ENCODE data around the gene NME9. TPM values are rescaled to one million over a fixed set of nuclear protein-coding genes. Genes with fewer than 3 reads are reported as not detected.

Gene NME9
- total and polyA plus RNA-seq, 2 donors (not counting 3 experiments of a cell fraction or from before 2014, with no cell fraction given), result 0.08 TPM; not detected in 1

DNA sequence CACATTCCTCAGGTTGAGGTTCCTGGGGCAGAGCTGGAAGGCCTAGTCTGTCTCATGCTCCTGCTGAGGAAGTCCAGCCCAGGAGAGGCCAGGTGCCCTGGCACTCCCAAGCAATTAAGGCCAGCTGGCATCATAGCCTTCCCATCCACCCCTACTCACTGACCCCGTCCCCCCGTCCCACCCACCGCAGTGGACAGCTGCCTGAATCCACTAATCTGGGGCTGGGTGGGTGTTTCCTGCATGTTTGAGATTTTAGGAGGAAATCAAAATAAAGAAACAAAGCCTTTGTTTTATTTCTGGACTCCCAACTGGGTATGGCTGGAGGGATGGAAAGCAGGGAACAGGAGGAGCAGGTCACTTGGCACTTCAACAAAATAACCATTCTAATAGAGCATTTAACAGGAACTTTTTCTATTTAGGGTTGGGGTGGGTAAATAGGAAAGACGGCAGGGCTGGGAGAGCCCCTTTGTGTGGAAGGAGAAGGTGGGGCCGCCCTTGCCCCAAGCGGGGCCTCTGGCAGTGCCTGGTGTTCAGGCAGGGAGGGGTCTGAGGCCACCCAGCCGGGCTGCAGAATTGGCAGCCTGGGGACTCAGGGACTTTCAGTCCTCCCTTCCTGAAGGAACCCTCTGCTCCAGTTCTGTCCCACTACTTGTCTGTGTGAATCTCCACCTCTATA is 27.2 kb upstream of the NME9 start:
- Histone ChIP-seq H3K27me3 (ENCODE audit: control insufficient read depth in 2 of 2, insufficient read depth in 2 of 2, low read length in 2 of 2) (no peaks in the 10 kb centered on the region), H3K4me1 (ENCODE audit: control insufficient read depth, extremely low read depth, insufficient read depth, low read length) (no peaks in the 10 kb centered on the region), H3K36me3 (ENCODE audit: control insufficient read depth in 2 of 2, extremely low read depth in 1 of 2, insufficient read depth in 2 of 2, low read length in 2 of 2) (no peaks in the 10 kb centered on the region), H3K9ac (replicated peaks; ENCODE audit: extremely low read depth, insufficient read depth, low read length) (no peak overlapping the region), H2AFZ (ENCODE audit: low read depth, low read length) (no peak overlapping the region), H4K20me1 (replicated peaks; ENCODE audit: control insufficient read depth, extremely low read depth, insufficient read depth, low read length) (no peaks in the 10 kb centered on the region), H3K9me1 (replicated peaks; ENCODE audit: control insufficient read depth, extremely low read depth, insufficient read depth, low read length) (no peaks in the 10 kb centered on the region), H3K27ac (ENCODE audit: insufficient read depth, low read depth, low read length) (no peak overlapping the region), H3K79me2 (ENCODE audit: control insufficient read depth, insufficient read depth, low read length) (no peaks in the 10 kb centered on the region), H3K4me2 (ENCODE audit: insufficient read depth, low read length) (no peak overlapping the region), H3K4me3 (replicated peaks in 1 of 3; ENCODE audit: insufficient read depth in 1 of 3, low read depth in 1 of 3, low read length in 3 of 3) (no peak overlapping the region), H3K9me3 (replicated peaks; ENCODE audit: control insufficient read depth, insufficient read depth, low read length) (no peaks in the 10 kb centered on the region)
- TF ChIP-seq EZH2 (IDR thresholded peaks at IDR 0.05; ENCODE audit: borderline replicate concordance, low read depth, low read length, severe bottlenecking), result no peak
- TF ChIP-seq FOS (IDR thresholded peaks at IDR 0.05; ENCODE audit: borderline replicate concordance, insufficient read depth, low read length), result no peak
- dilution Hi-C loops (cut with MboI; ENCODE audit: extremely low pct_ligation_motif_present, low sequenced_read_pairs) (no loop called here), intact Hi-C loops (cut with micrococcal nuclease) (no loop called here)
- DNase-seq (ENCODE audit: low read depth, low spot score) (no peak), FAIRE-seq (no peak)
- no TSS peak for BruUV-seq (replicated peaks)
- ChIA-PET CTCF (interaction anchor here (0.9 kb wide), 1 partner anchor 52 kb away, joined by 4 read pairs; no protein-coding TSS in a partner anchor), POLR2A (no interaction called here)

DNA sequence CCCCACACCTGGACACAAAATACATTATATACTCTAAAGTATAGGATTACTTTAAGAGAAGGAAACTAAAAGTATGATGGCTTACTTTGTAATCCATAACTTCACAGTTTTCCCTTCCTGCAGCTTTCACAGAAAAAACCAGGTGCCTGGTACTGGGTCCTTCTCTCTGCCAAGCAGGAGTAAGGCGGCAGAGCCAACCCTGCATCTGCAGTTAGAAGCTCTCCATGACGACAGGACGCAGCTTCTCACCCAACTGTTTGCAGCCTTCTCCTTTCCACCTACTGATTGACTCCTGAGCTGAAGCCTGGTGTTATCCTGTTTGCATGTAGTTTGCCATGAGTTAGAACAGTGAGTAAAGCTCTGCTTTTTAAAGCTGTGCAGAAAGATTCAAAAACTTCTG is 25.4 kb upstream of the NME9 start:
- no peaks in the 10 kb centered on the region for H3K36me3 ChIP-seq (ENCODE audit: control insufficient read depth in 2 of 2, extremely low read depth in 1 of 2, insufficient read depth in 2 of 2, low read length in 2 of 2)
- H3K9me3 ChIP-seq (replicated peaks; ENCODE audit: control insufficient read depth, insufficient read depth, low read length), result no peaks in the 10 kb centered on the region
- CTCF ChIA-PET, result interaction anchor here (1.0 kb wide), 1 partner anchor 24 kb away, joined by 3 read pairs; no protein-coding TSS in a partner anchor
- H3K9ac ChIP-seq (replicated peaks; ENCODE audit: extremely low read depth, insufficient read depth, low read length), result no peak overlapping the region
- FAIRE-seq (no peak), DNase-seq (ENCODE audit: low read depth, low spot score) (no peak)
- no peaks in the 10 kb centered on the region for H3K4me1 ChIP-seq (ENCODE audit: control insufficient read depth, extremely low read depth, insufficient read depth, low read length)
- no peak overlapping the region for H3K27ac ChIP-seq (ENCODE audit: insufficient read depth, low read depth, low read length)
- POLR2A ChIA-PET, result no interaction called here
- no peaks in the 10 kb centered on the region for H4K20me1 ChIP-seq (replicated peaks; ENCODE audit: control insufficient read depth, extremely low read depth, insufficient read depth, low read length)
- intact Hi-C loops (cut with micrococcal nuclease), result no loop called here
- H3K27me3 ChIP-seq (ENCODE audit: control insufficient read depth in 2 of 2, insufficient read depth in 2 of 2, low read length in 2 of 2), result no peaks in the 10 kb centered on the region
- H3K4me3 ChIP-seq (replicated peaks in 1 of 3; ENCODE audit: insufficient read depth in 1 of 3, low read depth in 1 of 3, low read length in 3 of 3), result no peak overlapping the region
- no peaks in the 10 kb centered on the region for H3K79me2 ChIP-seq (ENCODE audit: control insufficient read depth, insufficient read depth, low read length)
- H2AFZ ChIP-seq (ENCODE audit: low read depth, low read length), result no peak overlapping the region
- TF ChIP-seq POLR2A (IDR thresholded peaks at IDR 0.05; ENCODE audit: low read depth, low read length), result no peak
- TF ChIP-seq, protein P1, sequence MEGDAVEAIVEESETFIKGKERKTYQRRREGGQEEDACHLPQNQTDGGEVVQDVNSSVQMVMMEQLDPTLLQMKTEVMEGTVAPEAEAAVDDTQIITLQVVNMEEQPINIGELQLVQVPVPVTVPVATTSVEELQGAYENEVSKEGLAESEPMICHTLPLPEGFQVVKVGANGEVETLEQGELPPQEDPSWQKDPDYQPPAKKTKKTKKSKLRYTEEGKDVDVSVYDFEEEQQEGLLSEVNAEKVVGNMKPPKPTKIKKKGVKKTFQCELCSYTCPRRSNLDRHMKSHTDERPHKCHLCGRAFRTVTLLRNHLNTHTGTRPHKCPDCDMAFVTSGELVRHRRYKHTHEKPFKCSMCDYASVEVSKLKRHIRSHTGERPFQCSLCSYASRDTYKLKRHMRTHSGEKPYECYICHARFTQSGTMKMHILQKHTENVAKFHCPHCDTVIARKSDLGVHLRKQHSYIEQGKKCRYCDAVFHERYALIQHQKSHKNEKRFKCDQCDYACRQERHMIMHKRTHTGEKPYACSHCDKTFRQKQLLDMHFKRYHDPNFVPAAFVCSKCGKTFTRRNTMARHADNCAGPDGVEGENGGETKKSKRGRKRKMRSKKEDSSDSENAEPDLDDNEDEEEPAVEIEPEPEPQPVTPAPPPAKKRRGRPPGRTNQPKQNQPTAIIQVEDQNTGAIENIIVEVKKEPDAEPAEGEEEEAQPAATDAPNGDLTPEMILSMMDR (IDR thresholded peaks at IDR 0.05; ENCODE audit: extremely low read depth in 1 of 2, insufficient read depth in 1 of 2, low read depth in 1 of 2, low read length in 2 of 2), result no peak
- no peak for TF ChIP-seq FOS (IDR thresholded peaks at IDR 0.05; ENCODE audit: borderline replicate concordance, insufficient read depth, low read length)
- TF ChIP-seq, protein P2, sequence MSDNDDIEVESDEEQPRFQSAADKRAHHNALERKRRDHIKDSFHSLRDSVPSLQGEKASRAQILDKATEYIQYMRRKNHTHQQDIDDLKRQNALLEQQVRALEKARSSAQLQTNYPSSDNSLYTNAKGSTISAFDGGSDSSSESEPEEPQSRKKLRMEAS (IDR thresholded peaks at IDR 0.05; ENCODE audit: insufficient read depth, insufficient read length), result no peak
- no peak for TF ChIP-seq GATA2 (IDR thresholded peaks at IDR 0.05; ENCODE audit: insufficient read depth, insufficient read length, low read depth, low read length)
- TF ChIP-seq EZH2 (IDR thresholded peaks at IDR 0.05; ENCODE audit: borderline replicate concordance, low read depth, low read length, severe bottlenecking), result no peak
- TF ChIP-seq POLR2AphosphoS5 (IDR thresholded peaks at IDR 0.05; ENCODE audit: insufficient read depth, low read depth, low read length), result no peak
- no peak for TF ChIP-seq JUN (IDR thresholded peaks at IDR 0.05; ENCODE audit: borderline replicate concordance, insufficient read depth, insufficient read length, low read depth)
- TF ChIP-seq MYC (IDR thresholded peaks at IDR 0.05; ENCODE audit: low read depth, low read length), result no peak
- dilution Hi-C loops (cut with MboI; ENCODE audit: extremely low pct_ligation_motif_present, low sequenced_read_pairs), result no loop called here
- H3K4me2 ChIP-seq (ENCODE audit: insufficient read depth, low read length), result no peak overlapping the region
- no TSS peak for BruUV-seq (replicated peaks)
- H3K9me1 ChIP-seq (replicated peaks; ENCODE audit: control insufficient read depth, extremely low read depth, insufficient read depth, low read length), result no peaks in the 10 kb centered on the region

Data from endothelial cell of umbilical vein (primary cell).